ENCODE results near the gene KIZ. TPM values are rescaled to one million over a fixed set of nuclear protein-coding genes. Genes with fewer than 3 reads are reported as not detected.
A peak's percentile ranks its signal among the peaks of the same experiment; 100 is the strongest.

KIZ gene, protein sequence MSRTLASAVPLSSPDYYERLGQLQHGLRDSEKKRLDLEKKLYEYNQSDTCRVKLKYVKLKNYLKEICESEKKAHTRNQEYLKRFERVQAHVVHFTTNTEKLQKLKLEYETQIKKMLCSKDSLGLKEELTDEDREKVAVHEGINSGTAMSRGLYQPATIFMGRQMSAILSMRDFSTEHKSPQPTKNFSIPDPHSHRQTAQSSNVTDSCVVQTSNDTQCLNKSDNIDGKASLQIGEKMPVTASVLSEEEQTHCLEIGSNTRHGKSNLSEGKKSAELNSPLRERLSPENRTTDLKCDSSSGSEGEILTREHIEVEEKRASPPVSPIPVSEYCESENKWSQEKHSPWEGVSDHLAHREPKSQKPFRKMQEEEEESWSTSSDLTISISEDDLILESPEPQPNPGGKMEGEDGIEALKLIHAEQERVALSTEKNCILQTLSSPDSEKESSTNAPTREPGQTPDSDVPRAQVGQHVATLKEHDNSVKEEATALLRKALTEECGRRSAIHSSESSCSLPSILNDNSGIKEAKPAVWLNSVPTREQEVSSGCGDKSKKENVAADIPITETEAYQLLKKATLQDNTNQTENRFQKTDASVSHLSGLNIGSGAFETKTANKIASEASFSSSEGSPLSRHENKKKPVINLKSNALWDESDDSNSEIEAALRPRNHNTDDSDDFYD
- total RNA-seq (2014; rRNA removed; shearing (Covaris generic)): 15.7 and 17.6 TPM in 2 replicates
- polyA plus RNA-seq (2014; cell fraction: nucleus; rRNA removed): 15.6 and 16.1 TPM in 2 replicates

DNA sequence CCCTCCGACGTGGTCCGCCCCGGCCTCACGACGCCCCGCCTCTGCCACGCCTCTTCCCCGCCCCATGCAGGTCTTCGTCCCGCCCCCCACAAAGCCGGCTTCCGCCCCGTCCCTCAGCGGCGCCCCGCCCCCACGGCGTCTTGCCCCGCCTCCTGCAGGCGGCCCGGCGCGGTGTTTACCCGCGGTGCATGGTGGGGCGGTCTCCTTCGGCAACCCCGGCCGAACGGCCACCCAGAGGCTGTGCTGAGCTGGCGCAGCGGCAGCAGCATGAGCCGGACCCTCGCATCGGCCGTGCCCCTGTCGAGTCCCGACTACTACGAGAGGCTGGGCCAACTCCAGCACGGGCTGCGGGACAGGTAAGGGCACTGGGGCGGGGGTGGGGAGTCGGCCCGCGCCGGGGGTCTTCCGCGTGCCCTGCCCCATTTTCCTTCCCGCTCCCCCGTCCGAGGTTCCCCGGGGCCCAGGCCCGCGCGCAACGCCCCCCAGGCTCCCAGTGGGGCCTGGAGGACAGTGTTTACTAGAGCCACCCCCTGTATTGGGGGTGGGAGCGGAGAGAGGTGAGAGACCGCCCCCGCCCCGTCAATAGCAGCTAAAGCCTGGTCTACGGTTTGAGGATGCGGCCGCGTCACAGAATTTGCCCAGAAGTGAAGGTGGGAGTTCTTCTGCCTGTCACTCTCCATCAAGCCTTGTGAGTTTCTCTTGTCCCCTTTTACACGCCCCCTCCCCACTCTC, at the start of gene KIZ:
Gene KIZ, plus strand, starts transcription at position 234 of the 732 bp plus-strand sequence. Its CDS starts 34 bp downstream, at position 268.
- DNase-seq (ENCODE audit: extremely low read depth, low read depth): peak; percentile 92

DNA sequence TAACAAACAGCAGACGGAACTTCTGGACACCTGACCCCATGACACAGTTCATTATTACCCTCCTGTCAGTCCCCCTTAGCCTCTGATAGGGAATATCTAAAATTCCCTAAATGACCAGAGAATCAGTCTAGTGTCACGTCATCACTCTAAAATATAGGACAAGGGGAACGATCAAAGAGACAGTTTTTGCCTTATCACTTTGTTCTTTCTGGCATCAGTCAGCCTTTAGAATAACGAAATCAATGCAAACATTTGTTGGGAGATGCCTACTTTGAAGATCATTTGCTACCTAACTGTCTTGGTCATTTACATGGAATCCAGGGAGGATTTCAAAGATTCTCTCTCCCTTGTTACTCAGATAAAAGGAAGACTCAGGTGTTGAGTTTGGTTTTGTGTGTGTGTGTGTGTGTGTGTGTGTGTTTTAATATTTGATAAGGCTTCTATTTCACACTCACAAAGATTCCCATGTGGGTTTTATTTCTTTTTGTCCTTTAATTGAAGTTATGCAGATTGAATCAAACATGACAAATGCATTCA, 48.0 kb upstream of the KIZ start:
- no peak for DNase-seq (ENCODE audit: extremely low read depth, low read depth)

DNA sequence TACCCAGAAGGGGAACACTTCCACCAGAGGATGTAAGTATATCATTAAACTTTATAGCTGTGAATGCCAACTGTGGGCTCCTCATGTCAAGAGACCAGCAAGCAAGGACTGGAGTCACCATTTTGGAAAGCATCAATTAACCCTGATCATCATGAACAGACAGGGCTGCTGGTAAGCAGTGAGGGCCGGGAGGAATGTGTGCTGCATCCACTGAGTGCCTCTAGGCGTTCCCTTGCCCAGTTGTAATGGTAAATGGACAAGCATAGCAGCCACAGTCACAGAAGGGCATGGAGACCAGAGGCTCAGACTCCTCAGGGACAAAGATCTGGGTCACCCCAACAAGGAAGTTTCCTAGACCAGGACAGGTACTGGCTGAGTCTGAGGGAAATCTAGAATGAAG, 43.3 kb upstream of the KIZ start:
- DNase-seq (ENCODE audit: extremely low read depth, low read depth): no peak

DNA sequence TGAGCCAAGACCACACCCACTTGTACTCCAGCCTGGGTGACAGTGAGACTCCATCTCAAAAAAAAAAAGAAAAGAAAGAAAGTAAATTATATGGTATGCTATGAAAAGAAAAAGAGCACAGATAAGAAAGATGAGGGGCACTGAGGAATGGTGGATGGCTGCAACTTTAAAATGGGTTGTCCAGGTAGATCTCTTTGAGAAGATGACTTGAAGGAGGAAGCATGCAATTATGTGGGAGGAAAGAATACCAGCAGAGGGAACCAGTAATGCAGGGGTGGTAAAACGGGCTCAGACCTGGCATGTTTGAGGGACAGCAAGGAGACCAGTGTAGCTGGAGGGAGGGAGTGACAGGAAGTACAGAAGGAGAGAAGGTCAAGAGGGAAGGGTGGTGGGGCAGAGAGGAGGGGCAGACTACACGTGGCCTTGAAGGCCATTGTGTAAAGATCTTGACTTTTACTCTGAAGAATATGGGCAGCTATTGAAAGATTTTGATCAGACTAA, 42.0 kb upstream of the KIZ start:
- DNase-seq (ENCODE audit: extremely low read depth, low read depth): no peak

DNA sequence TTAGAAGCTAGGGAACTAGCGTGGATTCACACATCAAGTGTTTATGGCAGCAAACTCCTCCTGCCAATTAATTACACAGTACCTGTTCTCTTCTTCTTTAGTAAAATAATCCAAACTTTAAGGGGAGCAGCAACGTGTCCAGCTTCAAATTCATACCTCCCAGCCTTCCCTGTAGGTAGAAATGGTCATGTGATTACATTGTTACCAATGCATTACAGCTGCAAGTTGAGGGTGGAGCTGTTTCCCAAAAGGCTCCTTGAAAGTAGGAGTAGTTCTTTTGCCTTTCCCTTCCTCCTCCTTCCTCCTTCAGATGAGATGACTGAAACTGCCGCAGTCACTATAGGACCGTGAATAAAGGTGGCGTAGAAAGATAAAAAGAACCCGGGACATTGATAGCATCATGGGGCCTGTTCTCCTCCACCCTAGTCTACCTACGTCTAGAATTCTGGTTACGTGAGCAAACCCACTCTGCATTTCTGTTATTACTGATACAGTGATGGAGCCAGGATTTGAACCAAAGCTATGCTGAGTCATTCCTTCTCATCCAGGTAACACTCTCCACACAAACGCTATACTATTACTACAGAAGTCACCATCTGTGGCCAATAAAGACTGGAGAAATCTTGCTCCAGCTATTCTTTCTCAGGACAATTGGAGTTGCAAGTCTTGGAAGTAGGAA, 37.9 kb upstream of the KIZ start:
- no peak for DNase-seq (ENCODE audit: extremely low read depth, low read depth)

DNA sequence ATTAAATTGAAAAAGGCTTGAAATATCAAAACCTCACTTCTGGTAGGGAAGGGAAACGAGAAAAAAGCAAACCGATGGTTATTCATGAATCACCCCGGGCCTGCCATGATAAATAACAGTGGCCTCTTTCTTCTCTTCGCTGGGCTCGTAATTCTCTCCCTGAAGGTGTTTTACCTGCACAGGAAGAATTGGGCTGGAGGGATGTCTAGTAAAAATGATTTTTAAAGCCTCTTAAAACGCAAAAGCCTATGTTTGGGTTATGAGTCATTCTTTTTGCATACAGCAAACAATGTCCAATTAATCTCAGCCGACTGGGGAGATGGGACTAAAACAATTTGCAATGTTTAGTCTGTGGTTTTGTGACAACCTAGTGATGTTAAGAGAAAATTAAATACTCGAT, 36.5 kb upstream of the KIZ start:
- no peak for DNase-seq (ENCODE audit: extremely low read depth, low read depth)

DNA sequence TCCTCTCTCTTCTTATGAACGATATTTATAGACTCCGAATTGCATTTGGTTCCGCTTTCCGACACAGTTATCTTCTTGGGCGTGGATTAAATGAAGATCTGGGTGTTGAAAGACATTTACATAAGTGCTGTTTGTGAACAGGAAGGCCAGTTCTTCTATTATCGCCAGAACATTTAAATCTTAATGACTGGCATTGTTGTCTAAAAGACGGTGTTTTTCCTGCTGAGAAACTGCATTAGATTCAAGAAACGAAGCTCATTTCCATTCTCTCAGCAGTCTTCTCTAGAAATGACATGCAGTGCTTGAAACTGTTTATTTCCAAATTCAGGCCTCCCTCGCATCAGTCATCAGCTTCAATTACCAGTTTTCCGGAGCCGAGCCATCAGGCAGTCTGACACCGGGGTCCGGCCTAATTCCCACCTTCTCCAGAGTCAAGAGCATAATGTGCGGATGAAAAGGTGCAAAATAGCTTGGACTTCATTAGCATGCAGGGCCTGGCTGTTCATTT, 35.7 kb upstream of the KIZ start:
- DNase-seq (ENCODE audit: extremely low read depth, low read depth): no peak

DNA sequence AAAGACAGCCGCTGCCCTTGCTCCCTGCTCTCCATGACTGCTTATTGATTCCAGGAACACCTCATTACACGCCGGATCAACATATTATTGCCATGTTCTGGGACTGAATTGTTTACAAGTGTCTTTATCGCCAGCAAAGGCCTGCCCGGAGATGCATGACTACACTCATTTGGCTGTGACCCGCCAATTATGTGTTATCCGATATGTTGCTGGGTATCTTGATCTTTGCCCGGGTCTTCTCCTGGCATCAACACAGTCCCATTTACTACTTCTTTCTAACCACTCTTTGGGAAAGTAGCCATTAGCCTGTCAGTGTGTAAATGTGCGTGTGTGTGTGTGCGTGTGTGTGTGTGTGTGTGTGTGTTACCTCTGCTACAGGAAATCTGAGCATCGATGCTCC, 35.2 kb upstream of the KIZ start:
- DNase-seq (ENCODE audit: extremely low read depth, low read depth): no peak

DNA sequence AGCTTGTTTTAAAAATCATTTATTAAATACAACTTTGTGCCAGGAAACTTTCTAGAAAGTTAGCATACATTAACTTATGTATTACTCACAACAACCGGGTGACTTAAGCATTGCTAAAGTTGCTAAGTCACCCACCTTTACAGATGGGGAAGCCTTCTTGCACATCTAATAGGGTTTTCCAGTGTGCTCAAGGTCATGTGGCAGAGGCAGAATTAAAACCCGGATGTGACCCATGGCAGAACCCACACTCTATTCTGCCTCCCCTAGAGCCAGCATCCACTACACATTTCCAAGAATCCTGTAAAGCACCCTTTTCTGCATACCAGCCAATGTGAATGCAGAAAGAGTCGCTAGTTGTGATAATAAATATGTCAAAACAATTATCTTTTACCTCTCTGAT, 33.1 kb upstream of the KIZ start:
- DNase-seq (ENCODE audit: extremely low read depth, low read depth): no peak

DNA sequence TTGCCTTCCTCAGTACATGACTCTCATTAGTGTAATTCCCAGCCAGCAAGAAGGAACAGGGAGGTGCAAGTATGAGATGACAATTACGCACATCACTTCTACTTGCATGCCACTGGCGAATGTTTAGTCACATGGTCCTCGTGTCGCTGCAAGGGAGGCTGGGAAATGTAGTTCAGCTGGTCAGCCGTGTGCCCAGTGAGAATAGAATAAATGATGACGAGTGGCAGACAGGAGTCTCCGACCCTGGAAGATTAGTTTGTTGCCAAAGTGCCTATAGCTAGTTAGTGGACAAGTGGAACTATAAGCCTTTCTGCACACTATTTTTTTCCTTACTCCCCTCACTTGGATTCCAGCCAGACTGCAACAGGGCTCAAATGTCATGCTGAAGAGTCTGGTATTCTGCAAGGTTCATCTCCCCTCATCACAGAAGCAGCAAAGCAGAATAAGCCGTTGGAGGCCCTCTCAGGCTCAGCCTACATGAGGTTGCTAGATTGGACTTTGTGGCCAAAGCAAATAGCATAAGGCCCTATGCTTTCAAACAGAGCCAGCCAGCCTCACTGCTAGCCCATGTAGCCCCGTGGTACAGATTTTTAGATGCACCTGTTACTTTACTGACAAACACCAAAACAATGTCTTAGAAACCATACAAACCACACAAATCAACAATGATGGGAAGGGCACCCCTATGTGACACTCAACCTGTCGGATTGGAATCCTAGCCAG, 29.4 kb upstream of the KIZ start:
- DNase-seq (ENCODE audit: extremely low read depth, low read depth): peak; percentile 47

DNA sequence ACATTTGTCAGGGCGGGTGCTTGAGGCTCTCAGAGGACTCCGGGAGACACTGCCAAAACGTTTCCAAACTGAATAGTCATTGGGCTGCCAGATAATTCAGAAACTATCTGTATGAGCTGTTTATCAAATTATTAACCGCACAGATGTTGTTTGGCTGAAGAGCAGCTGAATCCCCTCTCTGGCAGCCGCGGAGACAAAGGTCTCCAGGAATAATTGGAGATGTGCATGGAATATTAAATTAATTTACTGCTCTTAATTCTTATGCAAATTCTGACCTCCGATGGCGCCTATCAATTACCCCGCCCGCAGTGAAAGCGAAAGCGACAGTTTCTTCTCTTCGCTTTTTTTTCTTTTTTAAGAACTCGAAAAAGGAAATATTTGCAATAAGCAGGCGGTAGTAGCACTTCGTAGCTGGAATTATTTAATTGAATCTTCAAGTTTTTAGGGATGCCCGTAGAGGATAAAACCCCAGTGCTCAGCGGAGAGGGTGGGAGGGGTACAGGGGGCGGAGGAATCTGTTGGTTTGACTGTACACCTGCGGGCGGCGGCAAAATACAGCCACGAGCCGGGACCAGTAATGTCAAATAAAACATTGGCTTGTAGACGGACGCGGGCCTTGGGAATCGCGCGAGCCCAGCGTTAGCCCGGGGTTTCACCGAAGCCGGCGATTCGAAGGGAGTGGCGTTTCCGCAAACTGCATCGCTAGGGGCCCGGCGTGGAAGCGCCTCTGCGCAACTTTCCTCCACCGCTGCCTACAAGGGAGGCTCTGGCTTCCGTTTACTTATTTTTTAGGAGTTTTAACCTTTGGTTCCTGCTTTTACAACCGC, 25.9 kb upstream of the KIZ start:
- DNase-seq (ENCODE audit: extremely low read depth, low read depth): no peak

DNA sequence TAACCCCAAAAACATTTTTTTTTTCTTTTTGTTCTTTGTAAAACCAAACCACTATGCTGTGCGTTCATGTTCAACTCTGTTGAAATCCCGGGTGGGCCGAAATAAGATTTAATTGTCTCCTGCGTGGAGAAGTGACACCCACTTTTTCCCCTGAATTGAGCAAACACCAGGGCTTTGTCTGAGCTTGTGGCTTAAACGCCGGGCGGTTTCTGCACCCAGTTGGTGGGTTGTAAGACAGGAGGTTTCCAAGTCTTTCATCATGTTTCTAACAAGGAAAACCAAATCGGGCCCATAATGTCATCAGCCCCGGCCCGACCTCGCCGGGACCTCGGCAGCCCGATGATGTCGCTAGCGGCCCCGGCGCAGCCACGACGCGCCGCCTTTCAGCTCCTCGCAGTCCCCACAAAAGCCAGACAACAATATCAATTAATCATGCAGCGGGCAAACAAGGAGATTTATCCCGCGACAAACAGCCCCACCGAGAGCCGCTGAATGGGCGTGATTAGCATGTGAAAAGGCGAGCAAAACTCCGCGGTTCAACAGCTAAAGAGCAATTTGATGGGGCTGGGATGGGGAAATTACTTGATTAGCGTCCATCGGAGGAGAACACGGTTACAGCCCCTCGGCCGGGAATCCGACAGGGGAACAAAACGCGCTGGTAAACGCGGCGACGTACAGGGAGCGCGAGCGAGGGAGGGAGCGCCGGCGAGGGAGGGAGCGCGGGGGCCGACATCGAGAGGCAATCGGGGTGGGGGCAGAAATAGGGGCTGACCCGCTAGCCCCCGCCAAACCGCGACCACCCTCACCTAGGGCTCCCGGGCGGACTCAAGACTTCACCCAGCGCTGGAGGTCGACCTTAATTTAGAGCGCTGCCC, 25.1 kb upstream of the KIZ start:
- no peak for DNase-seq (ENCODE audit: extremely low read depth, low read depth)

DNA sequence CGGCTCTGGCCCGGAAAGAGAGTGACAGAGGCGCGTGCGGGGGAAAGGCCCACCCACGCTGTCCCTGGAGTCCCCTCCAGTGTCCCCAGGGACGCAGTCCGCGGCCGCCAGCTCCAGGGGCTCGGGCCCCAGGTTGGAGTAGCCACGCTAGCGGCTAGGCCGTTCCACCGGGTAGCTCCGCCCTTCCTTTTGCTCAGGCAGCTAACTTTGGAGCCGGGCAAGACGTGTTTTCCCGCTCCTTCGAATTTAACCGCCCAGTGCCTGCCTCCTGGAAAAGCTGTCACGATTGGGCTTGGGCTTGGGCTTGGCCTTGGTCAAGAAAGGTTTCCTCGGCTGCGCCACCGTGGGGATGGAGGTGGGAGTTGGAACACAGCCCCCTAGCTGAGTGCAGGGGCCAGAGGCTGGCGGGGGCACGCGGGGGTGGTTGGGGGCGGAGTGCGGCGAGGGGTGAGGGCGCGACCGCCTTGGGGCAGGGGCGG, 24.4 kb upstream of the KIZ start:
- no peak for DNase-seq (ENCODE audit: extremely low read depth, low read depth)

DNA sequence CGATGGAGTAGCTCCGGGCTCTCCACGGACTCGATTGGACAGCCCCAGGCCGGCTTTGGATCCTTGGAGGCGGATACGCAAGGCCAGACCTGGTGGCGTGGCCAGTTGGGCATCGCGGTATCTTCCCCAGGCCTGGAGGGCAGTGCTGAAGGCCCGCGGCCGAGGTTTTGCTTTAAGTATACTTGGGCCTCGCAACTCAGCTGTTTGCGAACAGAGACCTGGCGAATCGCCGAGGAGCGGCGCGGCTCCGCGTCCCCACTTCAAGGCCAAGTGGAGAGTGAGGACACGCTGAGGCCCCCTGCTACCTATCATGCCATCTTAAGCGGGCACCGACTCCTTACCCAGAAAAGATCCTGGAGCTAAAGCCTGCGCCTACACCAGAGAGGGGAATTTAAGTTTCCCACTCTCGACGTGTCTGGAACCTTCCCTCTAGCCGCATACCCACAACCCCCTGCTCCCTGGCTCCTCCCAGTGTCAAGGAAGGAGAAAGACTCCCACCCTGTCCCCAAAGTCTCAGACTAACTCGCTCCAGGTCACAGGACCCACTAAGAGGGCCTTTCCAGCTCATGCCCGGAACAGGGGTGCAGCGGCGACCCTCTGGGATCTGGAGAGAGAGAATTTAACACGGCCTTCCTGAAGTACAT, 23.8 kb upstream of the KIZ start:
- no peak for DNase-seq (ENCODE audit: extremely low read depth, low read depth)

DNA sequence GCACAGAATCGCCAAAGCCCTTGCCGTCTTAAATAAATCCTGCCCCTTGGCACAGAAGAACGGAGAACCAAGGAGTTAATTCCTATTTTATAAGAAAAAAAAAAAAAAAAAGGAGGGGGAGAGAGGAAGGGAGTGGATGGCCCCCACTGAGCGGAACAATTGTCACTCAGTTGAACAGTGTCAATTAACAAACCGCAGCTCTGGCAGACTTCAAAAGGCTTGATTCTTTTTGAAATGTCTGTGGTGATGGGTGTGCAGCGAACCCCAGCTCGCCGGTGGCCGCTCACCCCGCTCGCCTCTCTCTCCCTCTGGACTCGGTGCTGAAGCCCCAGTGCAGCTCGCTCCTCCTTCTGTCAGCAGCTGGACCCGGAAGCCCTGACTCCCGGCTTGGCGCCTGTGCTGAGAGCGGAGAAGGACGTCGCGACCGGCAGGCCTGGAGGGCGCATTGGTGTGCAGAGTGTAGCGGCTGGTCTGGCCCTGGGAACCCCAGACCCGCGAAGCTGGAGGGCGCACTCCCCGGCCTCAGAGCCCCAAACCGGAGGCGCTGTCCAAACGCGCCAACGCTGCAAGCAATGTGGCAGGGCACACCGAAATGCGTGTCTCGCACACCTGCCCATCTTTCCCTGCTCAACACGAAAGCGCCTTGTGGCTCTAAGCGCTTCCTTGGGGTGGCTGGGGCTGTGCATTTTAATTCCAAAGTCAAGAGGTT, 23.1 kb upstream of the KIZ start:
- no peak for DNase-seq (ENCODE audit: extremely low read depth, low read depth)

Data from NCI-H460 (cell line).